SU-DHL-6 (cell line): Measurements from ENCODE around the gene TENT5C.

Experiments
- CTCF ChIP-seq: fragments of 200-600 bp; sonication (generic); IDR thresholded peaks from one replicate; pipeline ENCODE4 v1.5.1; 2017; ENCODE audit warnings: antibody characterized with exemption, mild to moderate bottlenecking, low read length, moderate library complexity; ENCODE audit not compliant: insufficient read depth, poor library complexity, severe bottlenecking
- EZH2phosphoT487 ChIP-seq: fragments of 200-600 bp; sonication (generic), shearing (Covaris generic); conservative IDR thresholded peaks from 2 replicates; pipeline ENCODE4 v1.6.1; 2018; ENCODE audit warnings: mild to moderate bottlenecking, antibody characterized with exemption, low read length, moderate library complexity, mixed read lengths

DNA sequence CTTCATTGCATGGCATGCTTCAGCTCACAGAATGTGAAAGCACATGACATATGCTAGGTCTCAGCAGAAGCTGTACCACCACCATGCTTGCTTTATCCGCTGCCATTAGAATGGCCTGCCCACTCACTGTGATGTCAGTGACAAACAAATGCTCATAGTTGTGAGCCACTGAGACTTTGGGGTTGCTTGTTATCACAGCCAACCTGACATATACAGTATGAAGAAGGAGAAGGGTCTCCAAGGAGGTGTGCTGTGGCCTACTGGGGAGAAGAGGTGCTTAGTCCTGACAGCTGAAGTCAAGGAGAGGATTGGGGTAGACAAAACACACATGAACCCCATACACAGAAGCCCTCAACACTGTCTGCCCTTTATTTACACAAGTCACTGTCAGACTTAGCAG lies 19.5 kb upstream of the TENT5C start:
- TF ChIP-seq CTCF (no peak), EZH2phosphoT487 (no peak)
